ENCODE results near the gene TIMMDC1. TPM values are rescaled to one million over a fixed set of nuclear protein-coding genes. Genes with fewer than 3 reads are reported as not detected.

Gene TIMMDC1
- total and polyA plus RNA-seq, 2 of the 13 experiments (the other 11 are each of a cell fraction or from before 2014, with no cell fraction given): 50.0 to 77.8 TPM

GRCh38 chr3:119463171-119464169, 34.9 kb upstream of the TIMMDC1 start, which contains the start of gene TMEM39A (continued):
- TF ChIP-seq PRDM15 (CRISPR knock-in tag; IDR thresholded peaks at IDR 0.05) (no peak), ZBTB25 (CRISPR knock-in tag; IDR thresholded peaks at IDR 0.05) (peak; percentile 61), ZNF562 (CRISPR knock-in tag; IDR thresholded peaks at IDR 0.05; ENCODE audit: borderline replicate concordance) (no peak), BRD4 (CRISPR knock-in tag; IDR thresholded peaks at IDR 0.05) (peak; percentile 84; the same call in 1 of the 2 replicates), NFYB (CRISPR knock-in tag; IDR thresholded peaks at IDR 0.05) (0 out of 2 replicates have a peak, but pooled peaks have one; percentile 16), CEBPG (CRISPR knock-in tag; IDR thresholded peaks at IDR 0.05) (peak; percentile 26), ZNF234 (CRISPR knock-in tag; conservative IDR thresholded peaks at IDR 0.05) (no peak), DMAP1 (CRISPR knock-in tag; IDR thresholded peaks at IDR 0.05) (peak; percentile 100), DR1 (CRISPR knock-in tag; IDR thresholded peaks at IDR 0.05) (peak; percentile 98), BCL6 (CRISPR knock-in tag; IDR thresholded peaks at IDR 0.05) (0 out of 2 replicates have a peak, but pooled peaks have one; percentile 61), JUNB (CRISPR knock-in tag; IDR thresholded peaks at IDR 0.05; ENCODE audit: borderline replicate concordance) (0 out of 2 replicates have a peak, but pooled peaks have one; percentile 12), HNF1A (IDR thresholded peaks at IDR 0.05; ENCODE audit: low read depth) (peak; percentile 5; the same call in 1 of the 2 replicates), HNF1A (CRISPR knock-in tag; IDR thresholded peaks at IDR 0.05; ENCODE audit: borderline replicate concordance) (peak; percentile 51; the same call in 1 of the 2 replicates), IKZF1 (IDR thresholded peaks at IDR 0.05) (no peak), SSRP1 (CRISPR knock-in tag; IDR thresholded peaks at IDR 0.05) (no peak), FIP1L1 (IDR thresholded peaks at IDR 0.05; ENCODE audit: borderline replicate concordance, insufficient read depth, low read depth, low read length) (no peak), ZSCAN22 (CRISPR knock-in tag; IDR thresholded peaks at IDR 0.05) (no peak), PCBP2 (optimal IDR thresholded peaks at IDR 0.05; ENCODE audit: low read depth, low read length, poor library complexity, severe bottlenecking) (no peak)

Measured in HepG2 (cell line).